Vagina (tissue), 2 donors: ENCODE measurements around the gene KRT33B.

Source experiments
- CTCF ChIP-seq, 3 experiments: fragments of 450-650 bp in 2 of 3; fragments of 200-600 bp in 1 of 3; sonication (generic) in 1 of 3; IDR thresholded peaks; one replicate each; pipeline ENCODE4 v1.5.1; 2017 to 2019; ENCODE audit warnings: antibody characterized with exemption in 3 of 3, mild to moderate bottlenecking in 2 of 3, moderate library complexity in 2 of 3
- POLR2A ChIP-seq, 2 donors: fragments of 450-650 bp; IDR thresholded peaks; one replicate each; pipeline ENCODE4 v1.6.1; 2017; ENCODE audit warnings: antibody characterized with exemption in 2 of 2, mild to moderate bottlenecking in 2 of 2, moderate library complexity in 2 of 2
- POLR2AphosphoS5 ChIP-seq, 2 donors: sonication (generic); formaldehyde crosslinking; IDR thresholded peaks; one replicate each; pipeline ENCODE4 v1.9.0; 2017; ENCODE audit warnings: antibody characterized with exemption in 2 of 2, mild to moderate bottlenecking in 2 of 2, low read depth in 1 of 2; ENCODE audit not compliant: insufficient read depth in 1 of 2

GRCh38 chr17:41390411-41390938, 20.9 kb upstream of the KRT33B start:
- no peak for TF ChIP-seq POLR2A (IDR thresholded peaks at IDR 0.05)
- TF ChIP-seq CTCF (IDR thresholded peaks at IDR 0.05), result no peak
- no peak for TF ChIP-seq POLR2AphosphoS5 (IDR thresholded peaks at IDR 0.05; ENCODE audit: insufficient read depth in 1 of 2, low read depth in 1 of 2)
